ENCODE results near the gene PITX3.
"Not testable (repeated sequence)": the region's sequence is repeated elsewhere in the genome, so short reads cannot be mapped to it uniquely, and the experiment has no call there.

The PITX3 gene

DNA sequence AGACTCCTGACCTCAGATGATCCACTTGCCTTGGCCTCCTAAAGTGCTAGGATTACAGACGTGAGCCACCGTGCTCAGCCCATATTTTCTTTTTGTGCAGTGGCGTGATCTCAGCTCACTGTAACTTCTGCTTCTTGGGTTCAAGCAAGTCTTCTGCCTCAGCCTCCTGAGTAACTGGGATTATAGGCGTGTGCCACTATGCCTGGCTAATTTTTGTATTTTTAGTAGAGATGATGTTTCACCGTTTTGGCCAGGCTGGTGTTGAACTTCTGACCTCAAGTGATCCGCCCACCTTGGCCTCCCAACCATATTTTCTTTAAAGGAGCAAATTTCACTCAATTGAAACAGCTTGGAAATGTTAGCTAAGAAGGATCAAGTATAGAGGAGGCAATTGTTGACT is 20.5 kb upstream of the PITX3 start:
- Histone ChIP-seq H3K36me3 (ENCODE audit: insufficient read depth, insufficient read length, low read length) (peaks cover 26% of the 10 kb centered on the region), H3K27me3 (ENCODE audit: insufficient read depth, insufficient read length) (no peaks in the 10 kb centered on the region), H3K4me1 (ENCODE audit: insufficient read depth, insufficient read length) (no peaks in the 10 kb centered on the region), H3K9me3 (ENCODE audit: insufficient read depth, low read length) (no peaks in the 10 kb centered on the region), H3K4me3 (ENCODE audit: insufficient read length, low read depth) (no peak overlapping the region), H3K9ac (ENCODE audit: insufficient read length, low read depth) (no peak overlapping the region)
- DNase-seq (ENCODE audit: low read depth, low spot score): no peak
- TF ChIP-seq YY1 (IDR thresholded peaks at IDR 0.05; ENCODE audit: insufficient read depth, insufficient read length): no peak
- TF ChIP-seq ZNF274 (IDR thresholded peaks at IDR 0.05; ENCODE audit: low read depth, low read length): no peak
- TF ChIP-seq SUZ12 (IDR thresholded peaks at IDR 0.05; ENCODE audit: extremely low read depth, insufficient read depth, insufficient read length): no peak

DNA sequence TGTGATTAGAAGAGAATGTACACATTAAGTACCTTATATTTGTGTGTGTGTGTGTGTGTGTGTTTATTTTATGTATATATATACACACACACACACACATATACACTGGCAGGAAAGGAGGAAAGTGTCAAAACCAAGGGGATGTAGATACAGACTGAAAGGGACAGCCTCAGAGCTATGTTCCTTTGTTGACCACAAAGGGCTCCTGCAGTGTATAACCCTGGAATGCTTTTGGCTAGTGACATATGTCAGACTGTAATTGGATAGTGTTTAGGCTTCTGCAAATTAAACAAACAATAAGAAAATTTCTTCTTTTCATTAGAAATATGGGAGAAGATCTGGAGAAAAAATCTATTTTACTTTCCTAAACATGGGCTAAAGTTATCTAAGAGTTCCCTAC is 19.9 kb upstream of the PITX3 start:
- H3K27me3 ChIP-seq (ENCODE audit: insufficient read depth, insufficient read length): no peaks in the 10 kb centered on the region
- H3K4me1 ChIP-seq (ENCODE audit: insufficient read depth, insufficient read length): no peaks in the 10 kb centered on the region
- H3K36me3 ChIP-seq (ENCODE audit: insufficient read depth, insufficient read length, low read length): peaks cover 26% of the 10 kb centered on the region
- no peak for DNase-seq (ENCODE audit: low read depth, low spot score)
- H3K4me3 ChIP-seq (ENCODE audit: insufficient read length, low read depth): no peak overlapping the region
- TF ChIP-seq ZNF274 (IDR thresholded peaks at IDR 0.05; ENCODE audit: low read depth, low read length) (no peak), SUZ12 (IDR thresholded peaks at IDR 0.05; ENCODE audit: extremely low read depth, insufficient read depth, insufficient read length) (no peak), YY1 (IDR thresholded peaks at IDR 0.05; ENCODE audit: insufficient read depth, insufficient read length) (no peak)
- no peak overlapping the region for H3K9ac ChIP-seq (ENCODE audit: insufficient read length, low read depth)
- no peaks in the 10 kb centered on the region for H3K9me3 ChIP-seq (ENCODE audit: insufficient read depth, low read length)

DNA sequence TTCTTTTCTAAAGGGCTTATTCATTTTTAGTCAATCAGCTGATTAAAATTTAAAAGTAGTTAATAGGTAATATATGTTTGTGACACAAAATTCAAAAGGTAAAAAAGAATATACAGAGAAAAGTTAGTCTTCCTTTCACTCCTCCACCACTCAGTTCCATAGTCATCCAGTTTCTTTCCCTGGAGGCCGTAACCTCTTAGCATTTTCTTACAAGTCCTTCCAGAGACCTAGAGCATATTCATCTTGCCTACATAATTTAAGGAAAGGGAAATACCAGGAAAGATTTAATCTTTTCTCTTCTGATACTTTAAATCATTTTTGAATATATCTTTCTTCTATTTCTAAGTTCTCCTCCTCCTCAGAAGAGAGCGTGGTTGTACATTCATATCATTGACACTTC is 14.1 kb upstream of the PITX3 start:
- H3K9ac ChIP-seq (ENCODE audit: insufficient read length, low read depth): no peak overlapping the region
- no peak for DNase-seq (ENCODE audit: low read depth, low spot score)
- no peaks in the 10 kb centered on the region for H3K4me1 ChIP-seq (ENCODE audit: insufficient read depth, insufficient read length)
- peaks cover 19% of the 10 kb centered on the region for H3K36me3 ChIP-seq (ENCODE audit: insufficient read depth, insufficient read length, low read length)
- no peak for TF ChIP-seq ZNF274 (IDR thresholded peaks at IDR 0.05; ENCODE audit: low read depth, low read length)
- no peak for TF ChIP-seq SUZ12 (IDR thresholded peaks at IDR 0.05; ENCODE audit: extremely low read depth, insufficient read depth, insufficient read length)
- no peak overlapping the region for H3K4me3 ChIP-seq (ENCODE audit: insufficient read length, low read depth)
- no peaks in the 10 kb centered on the region for H3K27me3 ChIP-seq (ENCODE audit: insufficient read depth, insufficient read length)
- no peaks in the 10 kb centered on the region for H3K9me3 ChIP-seq (ENCODE audit: insufficient read depth, low read length)

DNA sequence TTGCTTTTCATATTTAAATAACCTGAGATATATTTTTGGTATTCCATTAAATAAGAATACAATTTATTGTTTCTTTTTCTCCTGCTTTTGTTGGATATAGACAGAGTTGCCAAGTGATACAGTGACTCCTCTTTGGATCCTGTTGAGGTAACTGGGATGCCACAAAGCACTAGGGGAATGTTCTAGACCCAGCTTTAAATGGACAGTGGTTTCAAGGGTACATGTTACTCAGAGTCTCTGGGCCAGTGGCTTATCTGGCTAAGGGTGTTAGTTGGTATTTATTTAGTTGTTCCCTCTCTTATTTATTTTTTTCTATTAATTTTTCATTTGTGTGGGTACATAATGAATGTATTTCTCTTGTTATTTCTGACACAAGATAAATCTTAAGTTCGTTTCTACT is 13.1 kb upstream of the PITX3 start:
- DNase-seq (ENCODE audit: low read depth, low spot score): no peak
- Histone ChIP-seq H3K4me3 (ENCODE audit: insufficient read length, low read depth) (no peak overlapping the region), H3K36me3 (ENCODE audit: insufficient read depth, insufficient read length, low read length) (peaks cover 10% of the 10 kb centered on the region), H3K9me3 (ENCODE audit: insufficient read depth, low read length) (no peaks in the 10 kb centered on the region), H3K27me3 (ENCODE audit: insufficient read depth, insufficient read length) (no peaks in the 10 kb centered on the region), H3K9ac (ENCODE audit: insufficient read length, low read depth) (no peak overlapping the region), H3K4me1 (ENCODE audit: insufficient read depth, insufficient read length) (no peaks in the 10 kb centered on the region)
- TF ChIP-seq SUZ12 (IDR thresholded peaks at IDR 0.05; ENCODE audit: extremely low read depth, insufficient read depth, insufficient read length) (no peak), YY1 (IDR thresholded peaks at IDR 0.05; ENCODE audit: insufficient read depth, insufficient read length) (no peak), ZNF274 (IDR thresholded peaks at IDR 0.05; ENCODE audit: low read depth, low read length) (no peak)

DNA sequence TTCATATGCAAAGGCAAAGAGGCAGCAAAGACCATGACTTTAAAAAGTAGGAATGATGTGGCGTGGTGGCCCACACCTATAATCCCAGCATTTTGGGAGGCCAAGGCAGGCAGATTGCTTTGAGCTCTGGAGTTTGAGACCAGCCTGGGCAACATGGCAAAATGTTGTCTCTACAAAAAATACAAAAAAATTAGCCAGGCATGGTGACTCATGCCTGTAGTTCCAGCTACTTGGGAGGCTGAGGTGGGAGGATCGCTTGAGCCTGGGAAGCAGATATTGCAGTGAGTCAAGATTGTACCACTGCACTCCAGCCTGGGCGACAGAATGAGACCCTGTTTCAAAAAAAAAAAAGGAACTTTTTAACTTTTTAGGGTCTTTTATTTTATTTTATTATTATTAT is 11.2 kb upstream of the PITX3 start:
- not testable (repeated sequence) for H3K9ac ChIP-seq (ENCODE audit: insufficient read length, low read depth); DNase-seq (ENCODE audit: low read depth, low spot score); H3K4me3 ChIP-seq (ENCODE audit: insufficient read length, low read depth); H3K27me3 ChIP-seq (ENCODE audit: insufficient read depth, insufficient read length); H3K4me1 ChIP-seq (ENCODE audit: insufficient read depth, insufficient read length); H3K9me3 ChIP-seq (ENCODE audit: insufficient read depth, low read length)
- H3K36me3 ChIP-seq (ENCODE audit: insufficient read depth, insufficient read length, low read length): peaks cover 13% of the 10 kb centered on the region

DNA sequence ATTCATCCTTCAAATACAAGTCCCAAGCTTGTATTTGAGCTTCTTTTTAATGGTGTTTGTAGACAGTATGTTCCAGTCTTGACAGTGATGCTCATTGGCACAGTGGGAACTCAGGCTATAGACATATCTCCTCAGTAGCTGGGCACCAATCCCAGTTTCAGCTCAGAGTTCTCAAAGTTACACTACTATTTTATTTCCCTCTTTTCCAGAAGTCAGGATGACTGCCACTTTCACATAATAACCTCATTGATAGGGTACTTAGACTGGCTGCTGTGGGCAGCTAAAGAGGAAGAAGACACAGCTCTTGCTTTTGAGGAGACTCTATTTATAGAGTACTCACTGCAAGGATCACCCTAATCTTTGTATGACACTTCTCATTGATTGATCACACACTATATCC is 6.4 kb upstream of the PITX3 start:
- Histone ChIP-seq H3K9ac (ENCODE audit: insufficient read length, low read depth) (no peak overlapping the region), H3K4me1 (ENCODE audit: insufficient read depth, insufficient read length) (no peaks in the 10 kb centered on the region), H3K4me3 (ENCODE audit: insufficient read length, low read depth) (no peak overlapping the region), H3K36me3 (ENCODE audit: insufficient read depth, insufficient read length, low read length) (peaks cover 8% of the 10 kb centered on the region), H3K9me3 (ENCODE audit: insufficient read depth, low read length) (no peaks in the 10 kb centered on the region), H3K27me3 (ENCODE audit: insufficient read depth, insufficient read length) (peaks cover 9% of the 10 kb centered on the region)
- no peak for TF ChIP-seq SUZ12 (IDR thresholded peaks at IDR 0.05; ENCODE audit: extremely low read depth, insufficient read depth, insufficient read length)
- no peak for DNase-seq (ENCODE audit: low read depth, low spot score)

DNA sequence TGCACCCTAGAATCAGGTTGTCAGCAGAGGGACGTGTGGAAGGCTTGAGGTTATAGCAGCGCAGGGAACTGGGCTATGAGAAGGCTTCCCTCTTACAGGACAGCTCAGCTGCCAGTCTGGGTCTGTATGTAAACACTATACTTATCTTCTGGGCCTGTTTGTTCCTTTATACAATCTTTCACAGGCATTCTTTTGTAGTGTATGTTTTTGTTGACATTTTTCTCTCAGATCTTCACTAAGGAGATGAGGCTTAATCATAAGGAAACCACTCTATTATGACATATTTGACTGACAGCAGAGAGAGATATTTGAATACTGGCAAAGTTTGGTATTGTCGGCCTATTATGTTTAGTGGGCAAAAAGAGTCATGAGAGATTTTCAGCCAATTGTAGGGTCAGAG is 4.9 kb upstream of the PITX3 start:
- peak overlapping the region; percentile 85 for H3K9ac ChIP-seq (ENCODE audit: insufficient read length, low read depth)
- TF ChIP-seq YY1 (IDR thresholded peaks at IDR 0.05; ENCODE audit: insufficient read depth, insufficient read length) (no peak), ZNF274 (IDR thresholded peaks at IDR 0.05; ENCODE audit: low read depth, low read length) (no peak), SUZ12 (IDR thresholded peaks at IDR 0.05; ENCODE audit: extremely low read depth, insufficient read depth, insufficient read length) (no peak)
- peak overlapping the region; percentile 79 for H3K4me3 ChIP-seq (ENCODE audit: insufficient read length, low read depth)
- H3K9me3 ChIP-seq (ENCODE audit: insufficient read depth, low read length): no peaks in the 10 kb centered on the region
- DNase-seq (ENCODE audit: low read depth, low spot score): no peak
- H3K36me3 ChIP-seq (ENCODE audit: insufficient read depth, insufficient read length, low read length): peaks cover 8% of the 10 kb centered on the region
- H3K27me3 ChIP-seq (ENCODE audit: insufficient read depth, insufficient read length): peaks cover 20% of the 10 kb centered on the region
- H3K4me1 ChIP-seq (ENCODE audit: insufficient read depth, insufficient read length): peaks cover 2% of the 10 kb centered on the region

DNA sequence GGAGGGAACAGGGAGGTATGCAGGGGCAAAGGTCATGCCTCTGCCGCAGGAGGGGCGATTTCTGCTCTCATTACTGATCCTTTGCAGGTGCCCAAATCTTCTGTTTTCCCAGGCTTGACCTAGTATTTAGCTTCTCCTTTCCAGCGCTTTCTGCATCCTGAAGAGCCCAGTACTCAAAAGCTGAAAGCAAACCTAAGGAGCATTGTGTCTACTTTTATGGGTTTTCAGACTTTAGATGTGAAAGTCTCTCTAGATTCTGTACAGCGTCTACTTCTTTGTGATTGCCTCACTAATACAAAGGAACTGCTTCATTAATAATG is 4.6 kb upstream of the PITX3 start:
- H3K4me3 ChIP-seq (ENCODE audit: insufficient read length, low read depth): peak overlapping the region; percentile 79
- H3K9ac ChIP-seq (ENCODE audit: insufficient read length, low read depth): peak overlapping the region; percentile 85
- H3K36me3 ChIP-seq (ENCODE audit: insufficient read depth, insufficient read length, low read length): peaks cover 8% of the 10 kb centered on the region
- TF ChIP-seq YY1 (IDR thresholded peaks at IDR 0.05; ENCODE audit: insufficient read depth, insufficient read length) (no peak), ZNF274 (IDR thresholded peaks at IDR 0.05; ENCODE audit: low read depth, low read length) (no peak), SUZ12 (IDR thresholded peaks at IDR 0.05; ENCODE audit: extremely low read depth, insufficient read depth, insufficient read length) (no peak)
- DNase-seq (ENCODE audit: low read depth, low spot score): no peak
- peaks cover 2% of the 10 kb centered on the region for H3K4me1 ChIP-seq (ENCODE audit: insufficient read depth, insufficient read length)
- H3K27me3 ChIP-seq (ENCODE audit: insufficient read depth, insufficient read length): peaks cover 24% of the 10 kb centered on the region
- H3K9me3 ChIP-seq (ENCODE audit: insufficient read depth, low read length): no peaks in the 10 kb centered on the region
